ENCODE data around the gene IVL. TPM values are rescaled to one million over a fixed set of nuclear protein-coding genes. Genes with fewer than 3 reads are reported as not detected.

Gene IVL, protein sequence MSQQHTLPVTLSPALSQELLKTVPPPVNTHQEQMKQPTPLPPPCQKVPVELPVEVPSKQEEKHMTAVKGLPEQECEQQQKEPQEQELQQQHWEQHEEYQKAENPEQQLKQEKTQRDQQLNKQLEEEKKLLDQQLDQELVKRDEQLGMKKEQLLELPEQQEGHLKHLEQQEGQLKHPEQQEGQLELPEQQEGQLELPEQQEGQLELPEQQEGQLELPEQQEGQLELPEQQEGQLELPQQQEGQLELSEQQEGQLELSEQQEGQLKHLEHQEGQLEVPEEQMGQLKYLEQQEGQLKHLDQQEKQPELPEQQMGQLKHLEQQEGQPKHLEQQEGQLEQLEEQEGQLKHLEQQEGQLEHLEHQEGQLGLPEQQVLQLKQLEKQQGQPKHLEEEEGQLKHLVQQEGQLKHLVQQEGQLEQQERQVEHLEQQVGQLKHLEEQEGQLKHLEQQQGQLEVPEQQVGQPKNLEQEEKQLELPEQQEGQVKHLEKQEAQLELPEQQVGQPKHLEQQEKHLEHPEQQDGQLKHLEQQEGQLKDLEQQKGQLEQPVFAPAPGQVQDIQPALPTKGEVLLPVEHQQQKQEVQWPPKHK
- total RNA-seq: not detected
- polyA plus RNA-seq (ENCODE audit: insufficient read depth, low read depth, low replicate concordance): not detected
- long read RNA-seq, donor 1: 0 reads
- long read RNA-seq, donor 2: 0 reads
- long read RNA-seq, donor 3: 0 reads
- long read RNA-seq, donor 4: 0 reads
- long read RNA-seq, donor 5: 0 reads
- long read RNA-seq, donor 6: 0 reads
- long read RNA-seq, donor 7: 0 reads
- long read RNA-seq, donor 8: 0 reads
- long read RNA-seq, donor 9: 0 reads
- long read RNA-seq, donor 10: 0 reads

DNA sequence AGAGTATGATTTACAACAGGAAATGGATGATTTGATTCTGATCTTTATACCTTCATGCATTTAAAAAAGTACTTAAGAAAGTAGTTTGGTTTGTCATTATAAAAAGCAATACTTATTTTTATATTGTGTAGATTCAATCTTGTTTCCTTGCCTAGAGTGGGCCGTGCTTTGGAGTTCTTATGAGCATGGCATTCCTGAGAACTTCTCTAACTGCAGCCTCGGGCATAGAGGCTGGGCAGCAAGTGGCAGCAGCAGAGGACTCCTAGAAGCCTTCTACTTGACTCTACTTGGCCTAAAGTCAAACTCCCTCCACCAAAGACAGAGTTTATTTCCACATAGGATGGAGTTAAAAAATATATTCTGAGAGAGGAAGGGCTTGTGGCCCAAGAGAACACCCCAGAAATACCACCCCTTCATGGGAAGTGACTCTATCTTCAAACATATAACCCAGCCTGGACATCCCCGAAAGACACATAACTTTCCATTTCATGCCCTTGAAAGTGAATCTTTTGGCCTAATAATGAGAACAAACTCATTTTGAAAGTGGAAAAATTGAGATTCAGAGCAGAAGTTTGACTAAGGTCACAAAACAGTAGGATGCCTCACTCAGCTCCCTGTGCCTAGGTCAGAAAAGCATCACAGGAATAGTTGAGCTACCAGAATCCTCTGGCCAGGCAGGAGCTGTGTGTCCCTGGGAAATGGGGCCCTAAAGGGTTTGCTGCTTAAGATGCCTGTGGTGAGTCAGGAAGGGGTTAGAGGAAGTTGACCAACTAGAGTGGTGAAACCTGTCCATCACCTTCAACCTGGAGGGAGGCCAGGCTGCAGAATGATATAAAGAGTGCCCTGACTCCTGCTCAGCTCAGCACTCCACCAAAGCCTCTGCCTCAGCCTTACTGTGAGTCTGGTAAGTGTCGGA lies at the start of gene IVL:
TSS of gene IVL (plus strand) at position 861 of the 916 bp plus-strand sequence. CDS start 1,252 bp downstream, outside the sequence.
- H3K4me1 ChIP-seq (ENCODE audit: control insufficient read depth in 2 of 3, insufficient read depth in 2 of 3, low read depth in 1 of 3, low read length in 3 of 3): no peaks in the 10 kb centered on the region
- H3K27me3 ChIP-seq (ENCODE audit: control insufficient read depth, insufficient read depth, low read length): no peaks in the 10 kb centered on the region
- DNase-seq (no peak), FAIRE-seq (no peak)
- intact Hi-C loops (cut with DNase I): no loop called here
- no peak within 1 kb of the TSS for H3K4me3 ChIP-seq (ENCODE audit: low read length in 3 of 3)
- H3K9ac ChIP-seq (ENCODE audit: low read length in 3 of 3): no peak within 1 kb of the TSS
- TF ChIP-seq, protein P1, sequence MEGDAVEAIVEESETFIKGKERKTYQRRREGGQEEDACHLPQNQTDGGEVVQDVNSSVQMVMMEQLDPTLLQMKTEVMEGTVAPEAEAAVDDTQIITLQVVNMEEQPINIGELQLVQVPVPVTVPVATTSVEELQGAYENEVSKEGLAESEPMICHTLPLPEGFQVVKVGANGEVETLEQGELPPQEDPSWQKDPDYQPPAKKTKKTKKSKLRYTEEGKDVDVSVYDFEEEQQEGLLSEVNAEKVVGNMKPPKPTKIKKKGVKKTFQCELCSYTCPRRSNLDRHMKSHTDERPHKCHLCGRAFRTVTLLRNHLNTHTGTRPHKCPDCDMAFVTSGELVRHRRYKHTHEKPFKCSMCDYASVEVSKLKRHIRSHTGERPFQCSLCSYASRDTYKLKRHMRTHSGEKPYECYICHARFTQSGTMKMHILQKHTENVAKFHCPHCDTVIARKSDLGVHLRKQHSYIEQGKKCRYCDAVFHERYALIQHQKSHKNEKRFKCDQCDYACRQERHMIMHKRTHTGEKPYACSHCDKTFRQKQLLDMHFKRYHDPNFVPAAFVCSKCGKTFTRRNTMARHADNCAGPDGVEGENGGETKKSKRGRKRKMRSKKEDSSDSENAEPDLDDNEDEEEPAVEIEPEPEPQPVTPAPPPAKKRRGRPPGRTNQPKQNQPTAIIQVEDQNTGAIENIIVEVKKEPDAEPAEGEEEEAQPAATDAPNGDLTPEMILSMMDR (IDR thresholded peaks at IDR 0.05; ENCODE audit: borderline replicate concordance, extremely low read depth, insufficient read depth): no peak
- H3K9me3 ChIP-seq (ENCODE audit: control insufficient read depth in 2 of 3, insufficient read depth in 1 of 3, low read length in 3 of 3): no peaks in the 10 kb centered on the region
- no peak within 1 kb of the TSS for H3K27ac ChIP-seq (ENCODE audit: low read depth in 2 of 2, low read length in 2 of 2)
- no peaks in the 10 kb centered on the region for H3K36me3 ChIP-seq (ENCODE audit: control insufficient read depth in 2 of 3, insufficient read depth in 3 of 3, low read length in 3 of 3)

DNA sequence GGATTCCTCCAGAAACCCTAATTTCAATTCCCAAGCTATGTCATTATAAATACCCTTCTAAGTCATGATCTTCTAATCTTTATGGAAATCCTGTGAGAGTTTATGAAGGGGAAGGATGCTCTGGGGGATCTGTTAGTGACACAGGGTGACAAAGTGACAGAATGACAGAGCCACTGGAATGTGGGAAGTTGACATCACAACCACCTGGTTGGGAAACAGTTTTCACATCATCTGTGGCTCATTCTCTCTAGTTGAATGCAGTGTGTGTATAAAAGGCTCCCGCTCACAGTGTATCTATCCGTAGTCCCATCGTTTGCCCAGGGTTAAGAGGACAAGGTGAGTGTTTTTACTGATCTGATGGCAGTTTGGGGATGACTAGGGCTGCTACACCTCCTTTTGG lies 48.6 kb upstream of the IVL start, which contains the start of gene LCE7A:
TSS of gene LCE7A (plus strand) at position 301 of the 400 bp plus-strand sequence. CDS start 702 bp downstream, outside the sequence.
- no peak within 1 kb of the TSS for H3K27ac ChIP-seq (ENCODE audit: low read depth in 2 of 2, low read length in 2 of 2)
- intact Hi-C loops (cut with DNase I): no loop called here
- FAIRE-seq: no peak

DNA sequence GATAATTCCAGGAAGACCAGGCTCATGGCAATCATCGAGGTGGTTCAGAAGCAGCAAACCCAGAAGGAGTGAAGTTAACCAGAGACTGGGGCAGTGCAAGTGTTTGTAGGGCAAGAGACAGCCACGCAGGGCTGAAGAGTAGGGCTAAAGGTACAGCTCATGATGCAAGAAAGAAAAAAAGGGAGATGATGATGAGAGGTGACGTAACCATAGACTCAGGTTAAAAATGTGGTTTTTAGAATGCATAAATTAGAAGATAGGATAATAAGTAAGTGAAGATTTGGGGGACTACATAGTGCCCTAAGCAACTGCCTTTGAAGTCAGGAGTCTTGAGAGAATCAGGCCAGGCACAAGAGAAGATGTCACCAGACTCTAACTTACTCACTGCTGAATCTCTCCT lies 48.2 kb upstream of the IVL start:
- H3K9ac ChIP-seq (ENCODE audit: low read length in 3 of 3): no peak overlapping the region
- no peak for FAIRE-seq

More for the DNA sequence above, 48.6 kb upstream of the IVL start, which contains the start of gene LCE7A:
- no peak within 1 kb of the TSS for H3K4me3 ChIP-seq (ENCODE audit: low read length in 3 of 3)
- DNase-seq: no peak
- TF ChIP-seq, protein P1 (IDR thresholded peaks at IDR 0.05; ENCODE audit: borderline replicate concordance, extremely low read depth, insufficient read depth): no peak
- H3K9ac ChIP-seq (ENCODE audit: low read length in 3 of 3): no peak within 1 kb of the TSS
- no peaks in the 10 kb centered on the region for H3K9me3 ChIP-seq (ENCODE audit: control insufficient read depth in 2 of 3, insufficient read depth in 1 of 3, low read length in 3 of 3)
- no peaks in the 10 kb centered on the region for H3K4me1 ChIP-seq (ENCODE audit: control insufficient read depth in 2 of 3, insufficient read depth in 2 of 3, low read depth in 1 of 3, low read length in 3 of 3)
- H3K36me3 ChIP-seq (ENCODE audit: control insufficient read depth in 2 of 3, insufficient read depth in 3 of 3, low read length in 3 of 3): no peaks in the 10 kb centered on the region
- H3K27me3 ChIP-seq (ENCODE audit: control insufficient read depth, insufficient read depth, low read length): no peaks in the 10 kb centered on the region

More for the DNA sequence above, 48.2 kb upstream of the IVL start:
- H3K4me3 ChIP-seq (ENCODE audit: low read length in 3 of 3): no peak overlapping the region
- TF ChIP-seq, protein P1 (IDR thresholded peaks at IDR 0.05; ENCODE audit: borderline replicate concordance, extremely low read depth, insufficient read depth): no peak
- no peaks in the 10 kb centered on the region for H3K27me3 ChIP-seq (ENCODE audit: control insufficient read depth, insufficient read depth, low read length)
- no peaks in the 10 kb centered on the region for H3K4me1 ChIP-seq (ENCODE audit: control insufficient read depth in 2 of 3, insufficient read depth in 2 of 3, low read depth in 1 of 3, low read length in 3 of 3)
- DNase-seq: no peak
- no peak overlapping the region for H3K27ac ChIP-seq (ENCODE audit: low read depth in 2 of 2, low read length in 2 of 2)
- H3K36me3 ChIP-seq (ENCODE audit: control insufficient read depth in 2 of 3, insufficient read depth in 3 of 3, low read length in 3 of 3): no peaks in the 10 kb centered on the region
- intact Hi-C loops (cut with DNase I): no loop called here
- H3K9me3 ChIP-seq (ENCODE audit: control insufficient read depth in 2 of 3, insufficient read depth in 1 of 3, low read length in 3 of 3): no peaks in the 10 kb centered on the region
